T-cell (primary cell): ENCODE measurements around the gene C20orf141. TPM values are rescaled to one million over a fixed set of nuclear protein-coding genes. Genes with fewer than 3 reads are reported as not detected.

Source experiments
- ATAC-seq, 4 experiments: fragments of 200-7000 bp in 3 of 4; fragments of 150-1000 bp in 1 of 4; cut with Tn5 transposase; replicated peaks in 1 of 4; 1 replicate in 3 of 4; 2 replicates in 1 of 4; pipeline ENCODE4 v1.10.0; 2021; ENCODE audit warnings: moderate library complexity in 3 of 4, mild to moderate bottlenecking in 2 of 4, moderate number of reproducible peaks in 1 of 4
- CTCF ChIA-PET, 2 donors: fragments of 300-600 bp; sonication (Branson Sonifier 250); formaldehyde crosslinking; loops; one replicate each; lab custom pipeline; 2022; ENCODE audit warnings: antibody characterized with exemption in 2 of 2; lab: Charles Lee
- POLR2A ChIA-PET, 2 donors: fragments of 300-600 bp; sonication (Branson Sonifier 250); formaldehyde crosslinking; loops; one replicate each; lab custom pipeline; 2022; ENCODE audit warnings: antibody characterized with exemption in 2 of 2; lab: Charles Lee
- DNase-seq, 35 experiments: peaks; one replicate each; pipeline versions ENCODE4 v3.0.0 to v3.0.0-alpha.2; 2013 to 2023
- H3K27ac ChIP-seq: one replicate; pipeline ENCODE4 v1.5.1; 2013; ENCODE audit warnings: low read length
- H3K27me3 ChIP-seq, 2 experiments: replicated peaks in 1 of 2; 1 replicate in 1 of 2; 2 replicates in 1 of 2; pipeline versions ENCODE4 v1.6.1 to v1.7.0; 2013; ENCODE audit warnings: low read length in 1 of 2, mixed read lengths in 1 of 2; ENCODE audit not compliant: control insufficient read depth in 2 of 2, insufficient read depth in 2 of 2; ENCODE audit errors: extremely low read depth in 1 of 2
- H3K36me3 ChIP-seq, 2 donors: 1 replicate in 1 of 2; 2 replicates in 1 of 2; pipeline versions ENCODE4 v1.6.1 to v1.7.0; 2013; ENCODE audit warnings: low read length in 1 of 2; ENCODE audit not compliant: control insufficient read depth in 2 of 2, insufficient read depth in 1 of 2; ENCODE audit errors: extremely low read depth in 1 of 2
- H3K4me1 ChIP-seq, 2 experiments: 1 replicate in 1 of 2; 2 replicates in 1 of 2; pipeline versions ENCODE4 v1.6.1 to v1.7.0; 2013; ENCODE audit warnings: low read length in 2 of 2, mixed read lengths in 1 of 2; ENCODE audit not compliant: insufficient read depth in 2 of 2, control insufficient read depth in 1 of 2; ENCODE audit errors: extremely low read depth in 1 of 2
- H3K4me3 ChIP-seq, 2 donors: 1 replicate in 1 of 2; 2 replicates in 1 of 2; pipeline versions ENCODE4 v1.5.1 to v1.7.0; 2013; ENCODE audit warnings: mild to moderate bottlenecking in 2 of 2, low read length in 1 of 2, moderate library complexity in 1 of 2; ENCODE audit not compliant: control insufficient read depth in 1 of 2; ENCODE audit errors: extremely low read depth in 1 of 2
- H3K9me3 ChIP-seq: 2 replicates; pipeline ENCODE4 v1.7.0; 2013
- H3K27ac Mint-ChIP-seq, 2 donors: one replicate each; pipeline ENCODE4 v1.8.0; 2020 to 2021; ENCODE audit warnings: mild to moderate bottlenecking in 2 of 2, mixed read lengths in 2 of 2
- H3K27me3 Mint-ChIP-seq, 2 donors: one replicate each; pipeline ENCODE4 v1.8.0; 2021 to 2022; ENCODE audit warnings: mixed read lengths in 2 of 2
- H3K36me3 Mint-ChIP-seq: one replicate; pipeline ENCODE4 v1.8.0; 2021; ENCODE audit warnings: mixed read lengths
- H3K4me1 Mint-ChIP-seq, 3 donors: one replicate each; pipeline ENCODE4 v1.8.0; 2020 to 2022; ENCODE audit warnings: mixed read lengths in 3 of 3, mild to moderate bottlenecking in 1 of 3
- H3K4me3 Mint-ChIP-seq, 3 donors: one replicate each; pipeline ENCODE4 v1.8.0; 2020 to 2022; ENCODE audit warnings: mild to moderate bottlenecking in 3 of 3, mixed read lengths in 3 of 3, moderate library complexity in 3 of 3
- H3K9me3 Mint-ChIP-seq, 3 donors: one replicate each; pipeline ENCODE4 v1.8.0; 2020 to 2022; ENCODE audit warnings: mixed read lengths in 3 of 3
- WGBS: methylation state at CpG from one replicate; pipeline ENCODE4 v1.1.5; 2013; ENCODE audit warnings: missing lambda C conversion rate; ENCODE audit not compliant: insufficient coverage; 5-methylcytosine and 5-hydroxymethylcytosine counted together
- total RNA-seq, 35 experiments: library from RNA in 6 of 35; stranded (reverse) in 6 of 35; fragments of 120-200 nt in 1 of 35; gene quantifications; one replicate each; pipeline versions ENCODE4 v1.2.1 to v1.2.4 and lab custom pipeline; 2013 to 2026

The C20orf141 gene
- total RNA-seq, 5 donors from 2014 or later (not counting 1 experiment from before 2014, with no cell fraction given): not detected

DNA sequence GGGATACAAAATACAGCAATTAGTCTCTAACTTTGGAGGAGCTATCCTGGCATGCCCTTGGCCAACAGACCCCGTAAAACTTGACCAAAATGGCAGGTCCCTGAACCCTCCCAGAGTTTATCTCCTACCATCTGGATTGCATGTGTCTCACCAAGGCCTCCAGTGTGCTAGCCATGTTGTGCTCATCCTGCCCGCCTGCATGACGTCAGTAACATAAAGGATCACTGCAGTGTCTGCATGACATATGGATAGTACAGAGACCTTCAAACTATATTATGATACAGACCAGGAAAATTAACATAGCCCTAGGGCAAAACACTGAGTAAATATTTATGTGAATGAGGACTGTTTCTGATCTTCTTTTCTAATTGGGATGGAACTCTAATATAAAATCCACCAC, 39.6 kb upstream of the C20orf141 start:
- ChIA-PET POLR2A (no interaction called here), CTCF (interaction anchor here in 1 of 2 donors (1.0 kb wide), 1 partner anchor 13 kb away, joined by 3 read pairs; no protein-coding TSS in a partner anchor)
- H3K27ac ChIP-seq: no peak overlapping the region
- DNase-seq: no peak
- H3K36me3 Mint-ChIP-seq: no peaks in the 10 kb centered on the region
- peaks cover 5 to 7% (median 5%) of the 10 kb centered on the region in 3 donors for H3K4me1 Mint-ChIP-seq
- no peak overlapping the region for H3K4me3 ChIP-seq
- no peak for ATAC-seq
- H3K27me3 Mint-ChIP-seq: peaks cover 14 to 15% of the 10 kb centered on the region in 2 donors
- H3K9me3 Mint-ChIP-seq: no peaks in the 10 kb centered on the region
- H3K36me3 ChIP-seq: no peaks in the 10 kb centered on the region
- H3K27ac Mint-ChIP-seq: no peak overlapping the region
- no peaks in the 10 kb centered on the region for H3K9me3 ChIP-seq
- H3K4me1 ChIP-seq: peaks cover 0 to 7% of the 10 kb centered on the region in 2 experiments
- no peak overlapping the region for H3K4me3 Mint-ChIP-seq
- WGBS: 100% methylated on average over 1 of the region's 3 CpGs
- peaks cover 0 to 8% of the 10 kb centered on the region in 2 experiments for H3K27me3 ChIP-seq

DNA sequence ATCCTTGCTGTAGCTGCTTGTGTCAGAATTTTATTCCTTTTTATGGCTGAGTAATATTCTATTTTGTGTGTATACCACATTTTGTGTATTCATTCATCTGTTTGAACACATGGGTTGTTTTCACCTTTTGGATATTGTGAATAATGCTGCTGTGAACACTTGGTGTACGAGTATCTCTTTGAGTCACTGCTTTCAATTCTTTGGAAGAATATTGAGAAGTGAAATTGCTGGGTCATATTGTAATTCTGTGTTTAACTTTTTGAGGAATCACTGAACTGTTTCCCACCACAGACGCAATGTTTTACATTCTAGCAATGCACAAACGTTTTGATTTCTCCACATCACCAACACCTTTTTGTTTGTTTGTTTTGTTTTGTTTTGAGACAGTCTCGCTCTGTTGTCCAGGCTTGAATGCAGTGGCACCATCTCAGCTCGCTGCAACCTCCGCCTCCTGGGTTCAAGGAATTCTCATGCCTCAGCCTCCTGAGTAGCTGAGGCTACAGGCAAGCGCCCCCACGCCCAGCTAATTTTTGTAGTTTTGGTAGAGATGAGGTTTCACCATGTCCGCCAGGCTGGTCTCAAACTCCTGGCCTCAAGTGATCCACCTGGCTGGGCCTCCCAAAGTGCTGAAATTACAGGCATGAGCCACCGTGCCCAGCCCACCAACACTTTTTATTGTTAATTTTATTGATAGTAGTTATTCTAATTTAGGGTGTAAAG, 36.0 kb upstream of the C20orf141 start:
- H3K27me3 Mint-ChIP-seq: peaks cover 21 to 24% of the 10 kb centered on the region in 2 donors
- Histone ChIP-seq H3K27me3 (peaks cover 0 to 6% of the 10 kb centered on the region in 2 experiments), H3K27ac (no peak overlapping the region), H3K4me3 (no peak overlapping the region), H3K36me3 (no peaks in the 10 kb centered on the region), H3K9me3 (no peaks in the 10 kb centered on the region), H3K4me1 (no peaks in the 10 kb centered on the region)
- no peaks in the 10 kb centered on the region for H3K4me1 Mint-ChIP-seq
- no peak overlapping the region for H3K4me3 Mint-ChIP-seq
- H3K27ac Mint-ChIP-seq: no peak overlapping the region
- H3K36me3 Mint-ChIP-seq: no peaks in the 10 kb centered on the region
- CTCF ChIA-PET: no interaction called here
- H3K9me3 Mint-ChIP-seq: no peaks in the 10 kb centered on the region
- DNase-seq (no peak), ATAC-seq (no peak)
- POLR2A ChIA-PET: no interaction called here
- WGBS: 90% methylated on average over 3 of the region's 10 CpGs

DNA sequence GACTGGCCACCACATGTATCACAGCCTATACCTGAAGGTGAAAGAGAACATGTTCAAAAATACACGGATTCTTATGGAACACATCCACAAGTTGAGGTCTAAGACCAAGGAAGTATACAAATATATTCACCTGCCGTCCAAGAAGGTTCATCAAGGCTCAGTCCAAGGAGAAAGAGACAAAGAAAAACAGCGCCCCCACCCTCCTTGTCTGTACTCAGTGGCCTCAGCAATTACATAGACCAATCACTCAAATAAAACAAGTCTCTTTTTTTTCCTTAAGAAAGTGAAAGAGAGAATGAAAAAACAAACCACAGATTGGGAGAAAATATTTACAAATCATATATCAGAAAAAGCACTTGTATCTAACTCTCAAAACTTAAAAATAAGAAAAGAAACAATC, 33.8 kb upstream of the C20orf141 start:
- ATAC-seq: no peak
- no peaks in the 10 kb centered on the region for H3K9me3 Mint-ChIP-seq
- WGBS: 46% methylated on average over 2 of the region's 3 CpGs

DNA sequence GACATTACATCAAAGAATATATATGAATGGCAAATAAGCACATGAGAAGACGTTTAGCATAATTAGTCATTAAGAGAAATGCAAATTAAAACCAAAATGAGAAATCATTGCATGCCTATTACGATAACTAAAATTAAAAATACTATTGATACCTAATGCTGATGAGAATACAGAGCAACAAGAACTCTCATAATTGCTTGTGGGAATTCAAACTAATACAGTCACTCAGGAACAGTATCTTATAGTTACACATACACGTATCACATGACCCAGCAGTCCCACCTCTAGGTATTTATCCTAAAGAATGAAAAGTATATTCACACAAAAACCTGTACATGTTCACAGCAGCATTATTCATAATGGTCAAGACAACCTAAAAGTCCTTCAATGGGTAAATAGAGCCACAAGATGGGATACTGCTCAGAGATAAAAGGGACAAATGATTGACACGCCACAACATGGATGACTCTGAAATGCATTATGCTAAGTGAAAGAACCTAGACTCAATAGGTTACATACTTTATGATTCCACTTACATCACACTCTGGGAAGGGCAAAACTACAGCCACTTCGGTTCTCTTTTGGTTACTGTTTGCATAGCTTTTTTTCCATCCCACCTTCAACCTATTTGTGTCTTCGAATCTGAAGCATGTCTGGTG, 30.8 kb upstream of the C20orf141 start:
- H3K9me3 Mint-ChIP-seq: no peaks in the 10 kb centered on the region
- WGBS: 53% methylated on average over 2 of the region's 6 CpGs
- H3K27ac Mint-ChIP-seq: no peak overlapping the region
- H3K27me3 Mint-ChIP-seq: peaks cover 14 to 26% of the 10 kb centered on the region in 2 donors
- no peaks in the 10 kb centered on the region for H3K4me1 Mint-ChIP-seq
- no peaks in the 10 kb centered on the region for H3K9me3 ChIP-seq
- no peaks in the 10 kb centered on the region for H3K4me1 ChIP-seq
- no peaks in the 10 kb centered on the region for H3K36me3 Mint-ChIP-seq
- DNase-seq (no peak), ATAC-seq (no peak)
- POLR2A ChIA-PET: no interaction called here
- no peak overlapping the region for H3K4me3 Mint-ChIP-seq
- CTCF ChIA-PET: no interaction called here
- no peaks in the 10 kb centered on the region for H3K36me3 ChIP-seq
- H3K27ac ChIP-seq: no peak overlapping the region
- H3K4me3 ChIP-seq: no peak overlapping the region
- peaks cover 0 to 10% of the 10 kb centered on the region in 2 experiments for H3K27me3 ChIP-seq

More for the DNA sequence above, 33.8 kb upstream of the C20orf141 start:
- no peak overlapping the region for H3K4me3 Mint-ChIP-seq
- peaks cover 15 to 24% of the 10 kb centered on the region in 2 donors for H3K27me3 Mint-ChIP-seq
- H3K9me3 ChIP-seq: no peaks in the 10 kb centered on the region
- no peak overlapping the region for H3K27ac Mint-ChIP-seq
- no peaks in the 10 kb centered on the region for H3K4me1 Mint-ChIP-seq
- H3K36me3 Mint-ChIP-seq: no peaks in the 10 kb centered on the region
- H3K27ac ChIP-seq: no peak overlapping the region
- CTCF ChIA-PET: no interaction called here
- no peaks in the 10 kb centered on the region for H3K4me1 ChIP-seq
- no peak overlapping the region for H3K4me3 ChIP-seq
- H3K36me3 ChIP-seq: no peaks in the 10 kb centered on the region
- H3K27me3 ChIP-seq: peaks cover 0 to 4% of the 10 kb centered on the region in 2 experiments
- POLR2A ChIA-PET: no interaction called here
- no peak for DNase-seq

DNA sequence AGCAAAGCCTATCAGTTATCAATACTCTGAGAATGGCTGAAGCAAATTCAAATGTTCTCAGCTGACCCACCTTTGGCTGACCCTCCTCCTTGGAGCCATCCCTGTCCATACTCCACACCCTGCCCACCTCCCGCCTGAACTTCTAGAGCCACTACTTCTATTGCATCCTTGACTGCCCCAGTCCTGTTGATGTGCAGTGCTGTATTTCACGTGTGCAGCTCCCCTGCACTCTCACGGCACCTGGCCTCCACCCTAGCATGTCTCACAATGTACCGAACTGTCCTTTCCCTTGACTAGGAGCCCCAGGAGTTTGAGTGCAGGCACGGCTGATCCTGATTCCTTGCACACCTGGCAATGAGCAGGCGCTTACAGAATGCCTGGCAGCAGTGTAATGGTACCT, 21.3 kb upstream of the C20orf141 start:
- H3K4me3 Mint-ChIP-seq: no peak overlapping the region
- 89% methylated on average over 5 of the region's 6 CpGs for WGBS
- H3K36me3 Mint-ChIP-seq: no peaks in the 10 kb centered on the region
- H3K36me3 ChIP-seq: no peaks in the 10 kb centered on the region
- H3K9me3 Mint-ChIP-seq: no peaks in the 10 kb centered on the region
- H3K4me1 Mint-ChIP-seq: peaks cover 0 to 2% (median 0%) of the 10 kb centered on the region in 3 donors
- ATAC-seq: no peak
- H3K27ac ChIP-seq: no peak overlapping the region
- no peaks in the 10 kb centered on the region for H3K9me3 ChIP-seq
- peaks cover 0 to 62% of the 10 kb centered on the region in 2 experiments for H3K27me3 ChIP-seq
- H3K27ac Mint-ChIP-seq: no peak overlapping the region
- POLR2A ChIA-PET: no interaction called here
- H3K27me3 Mint-ChIP-seq: peaks cover 34 to 57% of the 10 kb centered on the region in 2 donors
- H3K4me3 ChIP-seq: no peak overlapping the region
- DNase-seq: no peak
- CTCF ChIA-PET: no interaction called here
- H3K4me1 ChIP-seq: peaks cover 0 to 2% of the 10 kb centered on the region in 2 experiments

DNA sequence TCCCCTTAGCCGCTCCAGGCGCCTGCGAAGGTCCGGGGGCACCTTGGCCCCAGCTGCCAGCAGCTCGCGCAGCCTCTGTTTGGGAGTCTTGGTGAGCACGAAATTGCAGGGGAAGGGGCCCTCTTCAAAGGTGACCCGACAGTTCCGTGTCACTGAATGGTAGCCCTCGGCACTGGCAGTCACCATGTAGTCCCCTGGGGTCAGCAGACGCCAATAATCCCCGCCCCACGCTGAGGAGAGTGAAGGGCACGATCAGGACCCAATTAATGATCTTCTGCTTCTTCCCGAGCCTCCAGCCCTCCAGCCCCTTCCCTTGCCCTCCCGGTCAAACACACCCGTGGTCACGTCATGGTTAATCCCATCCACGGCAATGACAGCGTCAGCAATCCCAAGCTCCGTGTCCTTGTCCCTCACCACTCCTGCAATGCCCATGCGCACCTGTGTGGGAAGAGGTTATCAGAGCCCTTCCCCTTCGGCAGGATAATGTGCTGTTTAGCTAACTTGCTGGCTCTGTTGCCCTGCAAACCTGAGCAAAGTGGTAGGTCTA, 20.5 kb upstream of the C20orf141 start:
- CTCF ChIA-PET: no interaction called here
- Mint-ChIP-seq H3K9me3 (no peaks in the 10 kb centered on the region), H3K4me3 (no peak overlapping the region), H3K27me3 (peaks cover 40 to 59% of the 10 kb centered on the region in 2 donors), H3K36me3 (no peaks in the 10 kb centered on the region), H3K27ac (no peak overlapping the region), H3K4me1 (peaks cover 5 to 6% (median 6%) of the 10 kb centered on the region in 3 donors)
- H3K4me3 ChIP-seq: no peak overlapping the region
- no peaks in the 10 kb centered on the region for H3K36me3 ChIP-seq
- no peak overlapping the region for H3K27ac ChIP-seq
- ATAC-seq (no peak), DNase-seq (no peak)
- H3K9me3 ChIP-seq: no peaks in the 10 kb centered on the region
- WGBS: 89% methylated on average over 8 of the region's 23 CpGs
- peaks cover 0 to 7% of the 10 kb centered on the region in 2 experiments for H3K4me1 ChIP-seq
- POLR2A ChIA-PET: no interaction called here
- H3K27me3 ChIP-seq: peaks cover 0 to 66% of the 10 kb centered on the region in 2 experiments
